K562 (cell line): Measurements from ENCODE around the gene CACNG6. TPM values are rescaled to one million over a fixed set of nuclear protein-coding genes. Genes with fewer than 3 reads are reported as not detected.

Experiments used
- ATAC-seq: fragments of 200-7000 bp; cut with Tn5 transposase; 3 replicates; pipeline ENCODE4 v1.9.1; 2020; ENCODE audit warnings: moderate library complexity
- BruUV-seq: library from RNA; stranded (reverse); fragments of 400-500 nt; replicated peaks from 2 replicates; lab custom pipeline; 2021; lab: Mats Ljungman, UMichigan
- CTCF ChIA-PET: fragments of 300-600 bp; formaldehyde crosslinking; extraction: SDS; loops from one replicate; lab custom pipeline; 2021; ENCODE audit warnings: low intra/inter-chr PET ratio; lab: Yijun Ruan, JAX
- POLR2A ChIA-PET: fragments of 300-600, 350-650 bp; sonication (Branson Sonifier 250); formaldehyde crosslinking; extraction: SDS; loops from one replicate; lab custom pipeline; 2021; ENCODE audit warnings: antibody characterized with exemption, inconsistent platforms; lab: Yijun Ruan, JAX
- DNase-seq, 4 experiments: peaks; one replicate each; pipeline versions ENCODE4 v3.0.0 to v3.0.0-alpha.2; 2011 to 2018; ENCODE audit warnings: low spot score in 3 of 4, mixed read lengths in 3 of 4; ENCODE audit errors: extremely low read depth in 1 of 4
- FAIRE-seq: peaks from 2 replicates; lab custom pipeline; 2011; peaks lifted over from hg19 to GRCh38; lab: Jason Lieb, UNC
- H2AFZ ChIP-seq: 2 replicates; pipeline ENCODE4 v1.6.0; 2011; ENCODE audit warnings: low read depth, low read length, control low read depth, inconsistent platforms
- H3K27ac ChIP-seq: fragments of 200-600 bp; 3 replicates; pipeline ENCODE4 v1.8.0; 2011; ENCODE audit warnings: low read depth, mild to moderate bottlenecking, control low read depth, inconsistent platforms, low read length, moderate library complexity, mixed read lengths; ENCODE audit errors: extremely low read depth
- H3K27me3 ChIP-seq, 2 experiments: fragments of 300-600 bp in 1 of 2; 2 replicates in 1 of 2; 3 replicates in 1 of 2; pipeline versions ENCODE4 v1.6.0 to v1.8.0; 2011; ENCODE audit warnings: inconsistent platforms in 2 of 2, low read length in 2 of 2, mild to moderate bottlenecking in 1 of 2, mixed read lengths in 1 of 2, moderate library complexity in 1 of 2; ENCODE audit not compliant: control insufficient read depth in 2 of 2, insufficient read depth in 2 of 2
- H3K36me3 ChIP-seq: fragments of 300-600 bp; 3 replicates; pipeline ENCODE4 v1.8.0; 2011; ENCODE audit warnings: mild to moderate bottlenecking, low read length, inconsistent platforms; ENCODE audit not compliant: control insufficient read depth, insufficient read depth
- H3K4me1 ChIP-seq, 2 experiments: fragments of 200-600 bp in 1 of 2; replicated peaks in 1 of 2; 2 replicates in 1 of 2; 3 replicates in 1 of 2; pipeline versions ENCODE4 v1.5.1 to v1.8.0; 2011; ENCODE audit warnings: inconsistent platforms in 2 of 2, low read length in 2 of 2, mild to moderate bottlenecking in 1 of 2, mixed read lengths in 1 of 2, moderate library complexity in 1 of 2; ENCODE audit not compliant: control insufficient read depth in 2 of 2, insufficient read depth in 2 of 2
- H3K4me2 ChIP-seq: 2 replicates; pipeline ENCODE4 v1.6.1; 2011; ENCODE audit warnings: low read length, control low read depth, inconsistent platforms, mixed read lengths; ENCODE audit not compliant: insufficient read depth
- H3K4me3 ChIP-seq: fragments of 200-600 bp; sonication (generic), shearing (Covaris generic); 2 replicates; pipeline ENCODE4 v1.5.1; 2016; ENCODE audit warnings: control low read depth, inconsistent platforms
- H3K79me2 ChIP-seq: fragments of 200-600 bp; 3 replicates; pipeline ENCODE4 v1.8.0; 2011; ENCODE audit warnings: low read length, inconsistent platforms; ENCODE audit not compliant: control insufficient read depth, insufficient read depth
- H3K9ac ChIP-seq, 2 experiments: 2 replicates each; pipeline versions ENCODE4 v1.6.0 to v1.6.1; 2011; ENCODE audit warnings: low read depth in 2 of 2, low read length in 2 of 2, control low read depth in 1 of 2, inconsistent platforms in 1 of 2, mild to moderate bottlenecking in 1 of 2, mixed read lengths in 1 of 2; ENCODE audit not compliant: insufficient read depth in 1 of 2
- H3K9me1 ChIP-seq: one replicate; pipeline ENCODE4 v1.6.0; 2011; ENCODE audit warnings: inconsistent platforms, mild to moderate bottlenecking, low read length, moderate library complexity; ENCODE audit not compliant: control insufficient read depth, insufficient read depth
- H3K9me3 ChIP-seq: replicated peaks from 2 replicates; pipeline ENCODE4 v1.5.1; 2011; ENCODE audit warnings: low read depth, low read length, inconsistent platforms; ENCODE audit not compliant: control insufficient read depth, insufficient read depth
- H4K20me1 ChIP-seq: replicated peaks from 2 replicates; pipeline ENCODE4 v1.6.1; 2011; ENCODE audit warnings: low read length, inconsistent platforms, mixed read lengths; ENCODE audit not compliant: control insufficient read depth, insufficient read depth
- CREB1 ChIP-seq, 2 experiments: sonication (generic) in 1 of 2; formaldehyde crosslinking in 1 of 2; IDR thresholded peaks; 2 replicates each; pipeline versions ENCODE4 v1.6.1 to v1.8.0; 2012 to 2022; ENCODE audit warnings: inconsistent platforms in 1 of 2, mild to moderate bottlenecking in 1 of 2, missing genetic modification reagents in 1 of 2, moderate library complexity in 1 of 2
- DMBX1 ChIP-seq: fragments of 250-450 bp; sonication (Bioruptor Pico); IDR thresholded peaks from 2 replicates; pipeline ENCODE4 v1.8.0; 2022; ENCODE audit warnings: inconsistent platforms, mild to moderate bottlenecking, moderate library complexity, borderline replicate concordance
- EZH2 ChIP-seq: IDR thresholded peaks from 2 replicates; pipeline ENCODE4 v1.6.1; 2012; ENCODE audit warnings: low read depth, mild to moderate bottlenecking, inconsistent platforms, low read length, borderline replicate concordance
- FOSL1 ChIP-seq: fragments of 200-800 bp; sonication (Bioruptor generic); conservative IDR thresholded peaks from 2 replicates; pipeline ENCODE4 v1.6.1; 2016; ENCODE audit warnings: missing genetic modification characterization, missing compliant biosample characterization
- HMGXB4 ChIP-seq: sonication (generic); formaldehyde crosslinking; IDR thresholded peaks from 2 replicates; pipeline ENCODE4 v1.8.1; 2023; ENCODE audit warnings: mild to moderate bottlenecking, missing genetic modification reagents
- L3MBTL2 ChIP-seq: fragments of 450-650 bp; IDR thresholded peaks from 2 replicates; pipeline ENCODE4 v1.6.1; 2016; ENCODE audit warnings: mild to moderate bottlenecking, moderate library complexity
- MAX ChIP-seq: sonication (generic); formaldehyde crosslinking; IDR thresholded peaks from 2 replicates; pipeline ENCODE4 v1.9.0; 2022; ENCODE audit warnings: mild to moderate bottlenecking, missing genetic modification reagents
- MBD2 ChIP-seq: sonication (generic); IDR thresholded peaks from 2 replicates; pipeline ENCODE4 v1.6.1; 2016; ENCODE audit warnings: low read depth, borderline replicate concordance
- NFATC3 ChIP-seq: fragments of 450-650 bp; IDR thresholded peaks from 2 replicates; pipeline ENCODE4 v1.6.1; 2017; ENCODE audit warnings: mild to moderate bottlenecking
- NFYB ChIP-seq: IDR thresholded peaks from 2 replicates; pipeline ENCODE4 v1.6.1; 2011; ENCODE audit warnings: mild to moderate bottlenecking, moderate library complexity; ENCODE audit not compliant: insufficient read length; ENCODE audit errors: extremely low read depth
- POLR2A ChIP-seq: fragments of 450-650 bp; conservative IDR thresholded peaks from 2 replicates; pipeline ENCODE4 v1.6.1; 2016
- TSHZ1 ChIP-seq: fragments of 250-450 bp; sonication (Bioruptor Pico); IDR thresholded peaks from 2 replicates; pipeline ENCODE4 v1.4.0; 2020; ENCODE audit warnings: mild to moderate bottlenecking, moderate library complexity
- YY1 ChIP-seq, 3 experiments: IDR thresholded peaks; 2 replicates each; pipeline ENCODE4 v1.6.1; 2011; ENCODE audit warnings: low read length in 2 of 3, mild to moderate bottlenecking in 2 of 3, moderate library complexity in 2 of 3, borderline replicate concordance in 1 of 3, control low read depth in 1 of 3, low read depth in 1 of 3; ENCODE audit not compliant: insufficient read depth in 3 of 3, insufficient replicate concordance in 2 of 3, control insufficient read depth in 1 of 3, insufficient read length in 1 of 3; ENCODE audit errors: extremely low read depth in 1 of 3
- ZSCAN29 ChIP-seq: fragments of 450-650 bp; IDR thresholded peaks from 2 replicates; pipeline ENCODE4 v1.6.1; 2017
- ZSCAN32 ChIP-seq: fragments of 450-650 bp; formaldehyde crosslinking; IDR thresholded peaks from 2 replicates; pipeline ENCODE4 v1.4.0; 2020; ENCODE audit warnings: mild to moderate bottlenecking, moderate library complexity
- WGBS: fragments of 100-300 bp; shearing (Covaris generic); methylation state at CpG from one replicate; pipeline ENCODE4 v1.1.6; 2016; ENCODE audit warnings: low coverage, mixed read lengths; ENCODE audit not compliant: insufficient coverage; ENCODE audit errors: missing lambda C conversion rate; 5-methylcytosine and 5-hydroxymethylcytosine counted together
- in situ Hi-C: fragments of 300-500 bp; cut with MboI; formaldehyde crosslinking; loops from 4 replicates; pipeline ENCODE4 v1.15.0; 2018; ENCODE audit warnings: inconsistent platforms, mixed read lengths
- intact Hi-C: fragments of 100-400 bp; cut with micrococcal nuclease; formaldehyde crosslinking; loops from 2 replicates; pipeline ENCODE4 v1.14.2; 2022
- polyA plus RNA-seq, 8 experiments: library from polyadenylated mRNA; depleted of rRNA in 4 of 8; stranded (reverse) in 5 of 8; unstranded in 3 of 8; fragments of >200 nt; fragmentation: Nextera tagmentation in 2 of 8; fragmentation: Illumina TruSeq in 1 of 8; extraction: Ambion mirVana in 2 of 8; extraction: Trizol in 1 of 8; gene quantifications; 2 replicates each; pipeline versions ENCODE4 v1.2.1 to v1.2.3, GENCODE V29; 2011 to 2014; ENCODE audit warnings: inconsistent platforms in 1 of 8, missing spikeins in 1 of 8
- total RNA-seq, 7 experiments: library from RNA; depleted of rRNA in 6 of 7; stranded (reverse); fragments of >200 nt in 6 of 7; fragmentation: Illumina TruSeq in 2 of 7; extraction: Trizol in 2 of 7; gene quantifications; 2 replicates each; pipeline versions ENCODE4 v1.2.1 to v1.2.3, GENCODE V29; 2011 to 2021; ENCODE audit warnings: low replicate concordance in 1 of 7

Gene CACNG6
- total and polyA plus RNA-seq, 9 of the 15 experiments (the other 6 are each of a cell fraction or from before 2014, with no cell fraction given) = not detected

- Histone ChIP-seq H3K9me3 (no peaks in the 10 kb centered on the region), H3K4me3 (no peak overlapping the region), H3K36me3 (no peaks in the 10 kb centered on the region), H3K79me2 (no peaks in the 10 kb centered on the region), H3K27me3 (peaks cover 9 to 33% of the 10 kb centered on the region in 2 experiments), H3K27ac (no peak overlapping the region), H4K20me1 (no peaks in the 10 kb centered on the region; the same call in 1 of the 2 replicates), H3K4me2 (no peak overlapping the region), H3K4me1 (peaks cover 2 to 16% of the 10 kb centered on the region in 2 experiments; a peak in 2 of 5 replicates), H3K9ac (no peak overlapping the region), H2AFZ (no peak overlapping the region), H3K9me1 (no peaks in the 10 kb centered on the region)
- DNase-seq (no peak), FAIRE-seq (no peak), ATAC-seq (no peak)
- ChIA-PET POLR2A (no interaction called here), CTCF (no interaction called here)
- in situ Hi-C loops (no loop called here), intact Hi-C loops (no loop called here)
- 12% methylated on average over 24 of the region's 24 CpGs for WGBS
- BruUV-seq = no TSS peak
- TF ChIP-seq MBD2 (no peak), MAX (CRISPR knock-in tag) (no peak), YY1 (IDR thresholded peaks at IDR 0.05; ENCODE audit: borderline replicate concordance in 1 of 3, control insufficient read depth in 1 of 3, extremely low read depth in 1 of 3, insufficient read depth in 3 of 3, insufficient read length in 1 of 3, insufficient replicate concordance in 2 of 3, low read depth in 1 of 3, low read length in 2 of 3) (no peak), L3MBTL2 (no peak), ZSCAN29 (no peak), EZH2 (no peak), ZSCAN32 (no peak), HMGXB4 (no peak), FOSL1 (tag) (no peak), DMBX1 (CRISPR knock-in tag) (no peak), POLR2A (no peak), TSHZ1 (CRISPR knock-in tag) (no peak), CREB1 (IDR thresholded peaks at IDR 0.05) (no peak), CREB1 (CRISPR knock-in tag; IDR thresholded peaks at IDR 0.05) (no peak), NFATC3 (no peak), NFYB (no peak)
Observed at GRCh38 chr19:53983457-53984289, 7.8 kb upstream of the CACNG6 start.
